GM12878 (cell line): Measurements from ENCODE around the gene FGFR4.

Source experiments
- BRCA1 ChIP-seq: IDR thresholded peaks from 2 replicates; pipeline ENCODE4 v1.6.1; 2011; ENCODE audit warnings: low read depth, low read length, improper control_type of control experiment
- CREB1 ChIP-seq: IDR thresholded peaks from 2 replicates; pipeline ENCODE4 v1.6.1; 2012; ENCODE audit warnings: low read depth, mild to moderate bottlenecking, inconsistent platforms
- EP300 ChIP-seq, 2 experiments: fragments of 150-350 bp in 1 of 2; IDR thresholded peaks; 2 replicates each; pipeline ENCODE4 v1.6.1; 2011 to 2012; ENCODE audit warnings: low read depth in 2 of 2, low read length in 2 of 2, borderline replicate concordance in 1 of 2, improper control_type of control experiment in 1 of 2, inconsistent platforms in 1 of 2; ENCODE audit not compliant: control insufficient read depth in 1 of 2
- FOXM1 ChIP-seq: IDR thresholded peaks from 2 replicates; pipeline ENCODE4 v1.6.1; 2012; ENCODE audit warnings: low read depth, mild to moderate bottlenecking, inconsistent platforms, low read length, moderate library complexity
- LARP7 ChIP-seq: fragments of 450-650 bp; IDR thresholded peaks from 2 replicates; pipeline ENCODE4 v1.6.1; 2017; ENCODE audit warnings: mild to moderate bottlenecking
- MXI1 ChIP-seq: fragments of 150-350 bp; IDR thresholded peaks from 2 replicates; pipeline ENCODE4 v1.6.1; 2011; ENCODE audit warnings: low read depth, mild to moderate bottlenecking, inconsistent platforms, low read length, improper control_type of control experiment
- NFXL1 ChIP-seq: fragments of 450-650 bp; IDR thresholded peaks from 2 replicates; pipeline ENCODE4 v1.6.1; 2017; ENCODE audit warnings: antibody characterized with exemption, mild to moderate bottlenecking, borderline replicate concordance
- NFYA ChIP-seq: IDR thresholded peaks from 2 replicates; pipeline ENCODE4 v1.6.1; 2011; ENCODE audit warnings: low read depth, mild to moderate bottlenecking, low read length, improper control_type of control experiment, borderline replicate concordance
- POLR2A ChIP-seq: IDR thresholded peaks from 2 replicates; pipeline ENCODE4 v1.6.1; 2011; ENCODE audit warnings: low read depth, mild to moderate bottlenecking, low read length
- RAD21 ChIP-seq: IDR thresholded peaks from 2 replicates; pipeline ENCODE4 v1.6.1; 2011; ENCODE audit warnings: mild to moderate bottlenecking, low read depth, low read length, moderate library complexity; ENCODE audit not compliant: insufficient read depth
- RAD51 ChIP-seq: fragments of 450-650 bp; IDR thresholded peaks from 2 replicates; pipeline ENCODE4 v1.6.1; 2016; ENCODE audit warnings: moderate library complexity, mild to moderate bottlenecking, inconsistent platforms
- TF ChIP-seq, protein P1 (sequence below): fragments of 450-650 bp; IDR thresholded peaks from 2 replicates; pipeline ENCODE4 v1.6.1; 2017; ENCODE audit warnings: mild to moderate bottlenecking
- TF ChIP-seq, protein P2 (sequence below), 3 experiments: IDR thresholded peaks in 2 of 3; conservative IDR thresholded peaks in 1 of 3; 2 replicates each; pipeline ENCODE4 v1.5.1; 2011; ENCODE audit warnings: low read depth in 3 of 3, low read length in 3 of 3, mild to moderate bottlenecking in 3 of 3, control low read depth in 2 of 3, moderate library complexity in 2 of 3, inconsistent platforms in 1 of 3, mixed read lengths in 1 of 3; ENCODE audit not compliant: control insufficient read depth in 2 of 3, insufficient read depth in 1 of 3; ENCODE audit errors: extremely low read depth in 1 of 3

DNA sequence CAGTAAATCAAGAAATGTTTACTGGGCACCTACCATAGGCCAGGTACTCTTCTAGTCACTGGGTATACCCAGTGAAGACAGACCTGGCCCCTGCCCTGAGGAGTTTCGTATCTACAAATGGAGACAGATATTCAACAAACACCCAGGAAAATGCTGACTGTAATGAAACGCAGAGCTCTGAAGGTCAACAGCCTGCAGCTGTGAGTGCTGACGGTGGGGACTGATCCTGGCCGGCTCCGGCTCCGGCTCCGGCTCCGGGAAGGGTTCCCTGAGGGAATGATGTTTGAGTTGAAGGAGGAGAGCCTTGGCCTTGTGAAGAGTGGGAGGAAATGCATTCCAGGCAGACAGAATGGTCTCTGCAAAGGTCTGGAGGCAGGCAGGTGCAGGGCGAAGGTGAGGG is 23.1 kb downstream of the FGFR4 start:
- no peak for TF ChIP-seq CREB1
- TF ChIP-seq, protein P1, sequence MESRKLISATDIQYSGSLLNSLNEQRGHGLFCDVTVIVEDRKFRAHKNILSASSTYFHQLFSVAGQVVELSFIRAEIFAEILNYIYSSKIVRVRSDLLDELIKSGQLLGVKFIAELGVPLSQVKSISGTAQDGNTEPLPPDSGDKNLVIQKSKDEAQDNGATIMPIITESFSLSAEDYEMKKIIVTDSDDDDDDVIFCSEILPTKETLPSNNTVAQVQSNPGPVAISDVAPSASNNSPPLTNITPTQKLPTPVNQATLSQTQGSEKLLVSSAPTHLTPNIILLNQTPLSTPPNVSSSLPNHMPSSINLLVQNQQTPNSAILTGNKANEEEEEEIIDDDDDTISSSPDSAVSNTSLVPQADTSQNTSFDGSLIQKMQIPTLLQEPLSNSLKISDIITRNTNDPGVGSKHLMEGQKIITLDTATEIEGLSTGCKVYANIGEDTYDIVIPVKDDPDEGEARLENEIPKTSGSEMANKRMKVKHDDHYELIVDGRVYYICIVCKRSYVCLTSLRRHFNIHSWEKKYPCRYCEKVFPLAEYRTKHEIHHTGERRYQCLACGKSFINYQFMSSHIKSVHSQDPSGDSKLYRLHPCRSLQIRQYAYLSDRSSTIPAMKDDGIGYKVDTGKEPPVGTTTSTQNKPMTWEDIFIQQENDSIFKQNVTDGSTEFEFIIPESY = no peak
- no peak for TF ChIP-seq RAD51
- TF ChIP-seq NFXL1 = no peak
- TF ChIP-seq, protein P2, sequence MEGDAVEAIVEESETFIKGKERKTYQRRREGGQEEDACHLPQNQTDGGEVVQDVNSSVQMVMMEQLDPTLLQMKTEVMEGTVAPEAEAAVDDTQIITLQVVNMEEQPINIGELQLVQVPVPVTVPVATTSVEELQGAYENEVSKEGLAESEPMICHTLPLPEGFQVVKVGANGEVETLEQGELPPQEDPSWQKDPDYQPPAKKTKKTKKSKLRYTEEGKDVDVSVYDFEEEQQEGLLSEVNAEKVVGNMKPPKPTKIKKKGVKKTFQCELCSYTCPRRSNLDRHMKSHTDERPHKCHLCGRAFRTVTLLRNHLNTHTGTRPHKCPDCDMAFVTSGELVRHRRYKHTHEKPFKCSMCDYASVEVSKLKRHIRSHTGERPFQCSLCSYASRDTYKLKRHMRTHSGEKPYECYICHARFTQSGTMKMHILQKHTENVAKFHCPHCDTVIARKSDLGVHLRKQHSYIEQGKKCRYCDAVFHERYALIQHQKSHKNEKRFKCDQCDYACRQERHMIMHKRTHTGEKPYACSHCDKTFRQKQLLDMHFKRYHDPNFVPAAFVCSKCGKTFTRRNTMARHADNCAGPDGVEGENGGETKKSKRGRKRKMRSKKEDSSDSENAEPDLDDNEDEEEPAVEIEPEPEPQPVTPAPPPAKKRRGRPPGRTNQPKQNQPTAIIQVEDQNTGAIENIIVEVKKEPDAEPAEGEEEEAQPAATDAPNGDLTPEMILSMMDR (IDR thresholded peaks at IDR 0.05 in 2 of 3, conservative IDR thresholded peaks at IDR 0.05 in 1 of 3; ENCODE audit: control insufficient read depth in 2 of 3, extremely low read depth in 1 of 3, insufficient read depth in 1 of 3, low read depth in 3 of 3, low read length in 3 of 3) = no peak
- TF ChIP-seq BRCA1 = no peak
- no peak for TF ChIP-seq NFYA
- TF ChIP-seq MXI1 = no peak
- TF ChIP-seq POLR2A = no peak
- TF ChIP-seq EP300 (IDR thresholded peaks at IDR 0.05; ENCODE audit: borderline replicate concordance in 1 of 2, control insufficient read depth in 1 of 2, low read depth in 2 of 2, low read length in 2 of 2) = no peak
- TF ChIP-seq FOXM1 = no peak
- no peak for TF ChIP-seq LARP7
- TF ChIP-seq RAD21 = no peak
